HG03025 (cell line): ENCODE measurements around the gene LCLAT1.
"Not testable (repeated sequence)": the region's sequence is repeated elsewhere in the genome, so short reads cannot be mapped to it uniquely, and the experiment has no call there.

Source experiments
- ATAC-seq: cut with Tn5 transposase; IDR thresholded peaks from one replicate; pipeline ENCODE4 v1.9.1; 2021; ENCODE audit warnings: mild to moderate bottlenecking, moderate library complexity; ENCODE audit not compliant: unreplicated experiment, low FRiP score

LCLAT1 gene

DNA sequence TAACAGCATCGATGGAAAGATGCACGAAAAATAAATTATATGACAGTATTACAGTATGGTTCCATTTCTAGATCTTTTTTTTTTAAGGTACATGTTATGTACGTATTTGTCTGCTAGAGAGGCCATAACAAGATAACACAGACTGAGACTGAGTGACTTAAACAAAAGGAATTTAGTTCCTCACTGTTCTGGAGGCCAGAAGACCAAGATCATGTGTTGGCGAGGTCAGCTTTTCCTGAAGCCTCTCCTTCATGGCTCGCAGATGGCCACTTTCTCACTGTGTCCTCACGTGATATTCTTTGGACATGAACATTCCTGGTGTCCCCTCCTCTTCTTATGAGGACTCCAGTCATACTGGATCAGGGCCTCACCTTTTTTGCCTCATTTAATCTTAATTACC is 182.8 kb downstream of the LCLAT1 start:
- no peak for ATAC-seq

DNA sequence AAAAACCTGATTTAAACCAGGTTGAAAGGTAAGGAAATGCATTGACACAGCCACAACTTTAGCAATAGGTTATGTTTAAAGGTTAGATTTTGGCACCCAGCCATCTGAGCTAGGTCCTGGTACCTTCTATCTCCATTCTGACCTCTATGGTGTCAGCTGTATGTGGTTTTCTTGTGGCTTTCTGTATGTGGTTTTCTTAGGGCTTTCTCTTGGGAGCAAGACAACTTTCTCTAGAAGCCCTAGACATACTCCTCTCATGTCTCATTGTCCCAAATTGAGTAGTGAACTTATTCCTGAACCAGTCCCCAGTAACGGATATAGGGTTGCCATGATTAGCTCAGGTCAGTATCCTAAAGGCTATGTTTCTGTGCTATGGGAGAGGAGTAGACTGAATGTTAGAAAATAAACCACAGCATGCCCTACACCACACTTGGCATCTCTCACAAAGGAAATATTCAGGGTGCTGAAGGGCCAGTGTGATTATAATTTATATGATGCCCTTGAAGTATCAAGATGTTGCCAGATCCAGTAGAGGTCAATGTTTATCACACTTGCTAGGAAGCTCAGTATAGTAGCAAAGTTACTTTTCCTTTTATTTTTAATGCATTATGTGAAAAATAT is 184.1 kb downstream of the LCLAT1 start:
- no peak for ATAC-seq

DNA sequence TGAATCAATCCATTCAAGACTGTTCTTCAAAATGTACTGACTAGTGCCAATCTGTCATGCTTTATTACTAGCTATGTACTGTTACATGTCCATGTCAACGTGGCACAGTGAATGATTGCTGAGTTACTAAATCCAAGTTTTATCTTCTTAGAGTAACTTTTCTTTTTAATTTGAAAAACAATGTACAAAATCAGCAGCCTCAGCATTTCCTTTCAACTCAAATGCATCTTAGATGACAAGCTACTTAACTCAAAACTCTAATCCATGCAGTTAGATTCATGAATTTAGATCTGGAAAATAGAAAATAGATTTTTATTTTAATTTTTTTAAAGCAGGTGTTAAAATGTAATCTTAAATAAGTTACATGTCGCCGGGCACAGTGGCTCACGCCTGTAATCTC is 186.0 kb downstream of the LCLAT1 start:
- no peak for ATAC-seq

DNA sequence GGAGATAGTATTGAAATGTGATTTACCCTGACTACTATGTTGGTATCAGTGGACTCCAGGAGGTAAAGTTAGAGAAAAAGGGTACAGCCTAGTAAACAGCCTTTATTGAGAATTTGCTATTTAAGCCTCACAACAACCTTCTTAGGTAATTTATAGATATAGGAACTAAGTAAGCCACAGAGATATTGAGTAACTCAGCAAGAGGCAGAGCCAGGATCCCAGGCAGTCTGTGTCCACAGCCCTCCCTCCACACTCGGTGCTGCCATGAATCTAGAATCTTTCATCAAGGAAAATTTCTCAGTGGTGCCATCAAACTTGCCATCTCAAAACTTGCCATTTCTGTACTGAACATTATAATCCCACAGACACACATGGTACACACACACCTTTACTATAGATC is 189.3 kb downstream of the LCLAT1 start:
- ATAC-seq, result no peak

DNA sequence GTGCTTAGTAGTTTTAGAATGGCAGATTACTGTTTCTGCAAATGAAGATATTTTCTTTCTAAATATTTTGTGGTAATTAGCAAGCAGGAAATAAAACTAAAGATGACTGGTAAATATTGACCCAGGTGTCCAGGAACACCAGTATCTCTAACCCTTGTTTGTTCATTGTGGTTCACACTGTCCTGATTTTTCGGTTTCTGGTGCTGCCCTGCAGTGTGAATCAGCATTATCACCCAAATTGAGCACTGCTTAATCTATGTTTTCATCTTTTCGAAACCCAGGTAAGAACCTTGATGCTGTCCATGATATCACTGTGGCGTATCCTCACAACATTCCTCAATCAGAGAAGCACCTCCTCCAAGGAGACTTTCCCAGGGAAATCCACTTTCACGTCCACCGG is 192.8 kb downstream of the LCLAT1 start:
- ATAC-seq, result no peak

DNA sequence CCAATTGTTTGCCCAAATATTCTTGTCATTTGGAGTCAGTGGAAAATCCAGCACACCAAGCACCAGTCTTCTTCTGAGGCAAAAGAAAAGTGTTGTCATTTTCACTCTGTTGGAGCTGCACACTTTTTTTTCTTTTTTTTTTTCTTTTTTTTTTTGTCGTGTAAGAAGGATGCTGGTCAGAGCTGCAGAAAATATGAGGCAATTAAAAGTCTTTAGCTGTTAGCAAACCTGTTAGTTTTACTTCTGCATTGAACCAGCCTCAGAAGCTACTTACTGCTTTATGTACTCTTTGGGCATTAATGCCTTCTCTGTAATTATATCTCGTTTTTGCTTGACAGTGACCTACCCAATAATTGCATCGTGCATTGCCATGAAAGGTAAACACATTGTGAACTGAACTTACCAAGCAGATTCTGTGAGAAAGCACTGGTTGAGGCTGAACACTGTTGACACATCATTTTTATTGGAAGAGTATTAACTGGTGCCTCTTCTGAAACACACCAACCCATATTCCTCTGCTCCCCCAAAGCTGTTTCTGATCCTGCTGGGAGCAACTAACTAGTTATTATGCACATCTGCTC is 194.8 kb downstream of the LCLAT1 start:
- no peak for ATAC-seq

DNA sequence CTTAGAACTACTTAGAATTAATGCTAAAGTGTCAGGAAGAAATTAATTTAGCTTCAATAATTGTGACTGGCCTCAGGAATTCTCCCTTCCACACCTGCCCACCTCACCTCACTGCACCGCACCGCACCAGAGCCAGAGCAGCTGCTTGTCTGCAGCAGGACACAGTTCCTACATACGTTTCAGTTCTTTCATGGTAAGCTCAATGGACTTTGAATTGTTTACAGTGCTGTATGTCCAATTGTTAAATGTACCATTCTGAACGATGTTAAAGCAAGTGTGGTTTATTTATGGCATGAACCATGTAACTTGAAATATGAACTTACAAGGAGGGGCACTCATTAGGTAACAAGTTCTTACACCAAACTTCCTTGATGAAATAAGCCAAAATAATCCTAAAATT is 196.0 kb downstream of the LCLAT1 start:
- not testable (repeated sequence) for ATAC-seq

DNA sequence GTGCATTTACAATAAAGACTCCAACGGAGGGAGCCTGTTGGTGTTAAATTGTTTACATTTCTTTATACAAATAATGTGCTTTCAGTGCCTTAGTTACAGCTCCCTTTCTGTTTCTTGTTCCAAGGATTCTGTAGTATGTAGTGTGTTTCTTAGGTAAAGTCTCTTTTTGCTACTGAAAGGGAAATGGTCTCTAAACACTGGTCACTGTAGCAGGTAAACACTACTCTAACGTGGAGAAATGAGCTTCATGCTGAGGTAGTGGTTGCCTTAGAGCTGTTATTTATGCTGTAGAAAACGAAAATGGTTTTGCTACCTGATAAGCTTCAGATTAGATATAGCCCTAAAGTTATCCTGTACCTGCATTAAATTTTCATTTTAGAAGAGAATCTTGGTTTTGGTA is 196.6 kb downstream of the LCLAT1 start:
- no peak for ATAC-seq

DNA sequence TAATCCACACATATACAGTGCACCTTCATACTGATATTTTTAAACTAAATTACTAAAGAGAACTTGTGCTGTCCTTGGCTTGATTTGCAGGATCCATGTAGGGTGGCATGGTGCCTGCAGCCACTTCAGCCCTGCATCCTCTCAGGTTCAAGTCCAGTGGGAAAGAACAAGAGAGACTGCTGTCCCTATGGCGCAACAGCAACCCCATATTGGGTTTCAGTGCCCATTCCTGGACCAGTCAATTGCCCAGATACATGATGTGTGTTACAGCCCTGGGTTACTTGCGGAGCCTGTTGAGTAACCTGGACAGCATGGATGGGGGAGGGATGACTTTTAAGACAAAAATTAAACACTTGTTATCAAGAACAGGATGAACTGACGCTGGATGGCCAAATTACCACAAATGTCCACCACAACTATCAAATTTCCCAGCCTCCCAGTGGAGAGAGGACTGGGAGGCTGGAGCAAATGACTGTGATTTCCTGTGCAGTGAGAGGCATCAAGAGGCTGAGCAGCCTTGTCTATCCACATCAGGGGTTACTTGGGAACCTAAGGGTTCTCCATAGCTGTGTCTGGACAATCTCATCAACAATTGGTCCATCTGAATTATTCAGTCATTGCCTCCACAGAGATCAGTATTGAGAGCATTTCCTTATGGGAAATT is 198.2 kb downstream of the LCLAT1 start:
- ATAC-seq, result no peak

DNA sequence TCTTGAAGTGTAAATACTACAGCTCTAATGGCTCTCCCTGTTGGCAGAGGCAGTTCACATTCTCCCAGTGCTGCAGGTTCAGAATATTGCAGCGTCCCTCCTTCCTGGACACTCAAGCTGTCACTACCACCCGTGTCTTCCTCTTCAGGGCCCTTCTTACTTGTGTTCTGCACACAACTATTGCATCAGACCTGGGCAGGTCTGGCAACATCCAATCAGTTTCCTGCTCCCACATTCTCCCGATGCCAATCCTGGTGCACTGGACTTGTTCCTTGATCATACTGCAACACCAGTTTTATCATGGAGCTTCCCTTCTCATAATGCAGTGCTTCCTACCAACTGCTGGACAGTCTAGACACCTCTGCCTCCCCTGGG is 198.7 kb downstream of the LCLAT1 start:
- no peak for ATAC-seq

DNA sequence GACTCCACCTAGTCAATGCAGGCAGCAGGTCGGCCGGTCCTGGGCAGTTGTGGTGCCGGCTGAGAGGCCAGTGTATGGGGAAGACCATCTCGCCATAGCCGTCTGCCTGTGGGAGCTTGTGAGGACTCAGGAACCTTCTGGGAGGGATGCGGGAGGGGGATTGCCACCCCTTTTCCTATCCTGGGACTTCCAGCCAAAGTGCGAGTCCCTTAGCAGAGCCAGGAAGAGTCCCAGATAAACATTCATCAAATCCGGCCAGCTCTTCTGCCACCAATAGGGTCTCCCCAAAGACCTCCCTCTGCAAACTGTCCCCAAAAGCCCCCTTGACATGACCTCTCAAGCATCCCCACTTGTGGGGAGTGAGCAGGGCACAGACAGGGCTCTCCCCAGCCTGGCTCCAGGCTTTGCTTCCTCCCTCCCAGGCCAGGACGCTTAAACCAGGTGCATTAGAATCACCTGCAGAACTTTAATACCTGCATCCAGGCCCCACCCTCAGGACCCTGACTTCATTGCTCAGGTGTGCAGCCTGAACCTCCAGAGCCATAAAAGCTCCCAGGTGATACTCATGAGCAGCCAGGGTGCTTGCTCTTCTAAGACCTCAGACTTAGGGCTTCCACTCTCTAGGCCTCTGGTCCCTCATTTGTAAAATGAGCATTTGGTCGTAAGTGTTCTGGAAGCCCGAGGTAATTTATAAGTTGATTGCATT is 200.9 kb downstream of the LCLAT1 start:
- no peak for ATAC-seq

DNA sequence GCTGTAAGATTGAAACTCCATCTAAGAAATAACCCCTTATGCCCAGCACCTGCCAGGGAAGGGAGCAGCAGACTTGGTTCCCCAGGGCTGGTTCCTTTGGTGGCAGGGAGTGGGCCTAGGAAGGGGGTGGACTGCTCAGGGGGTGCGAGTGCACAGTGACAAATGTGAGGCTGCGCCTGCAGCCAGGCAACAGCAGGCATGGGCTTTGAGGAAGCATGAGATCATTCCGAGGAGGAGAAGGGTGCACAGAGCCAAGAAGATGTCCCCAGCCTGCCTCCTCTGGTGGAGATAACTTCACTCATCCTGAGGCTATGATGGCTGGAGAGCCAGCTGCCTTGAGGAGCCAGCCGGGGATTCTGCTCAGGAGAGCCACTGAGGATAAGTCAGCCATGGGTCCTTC is 202.2 kb downstream of the LCLAT1 start:
- ATAC-seq, result no peak

DNA sequence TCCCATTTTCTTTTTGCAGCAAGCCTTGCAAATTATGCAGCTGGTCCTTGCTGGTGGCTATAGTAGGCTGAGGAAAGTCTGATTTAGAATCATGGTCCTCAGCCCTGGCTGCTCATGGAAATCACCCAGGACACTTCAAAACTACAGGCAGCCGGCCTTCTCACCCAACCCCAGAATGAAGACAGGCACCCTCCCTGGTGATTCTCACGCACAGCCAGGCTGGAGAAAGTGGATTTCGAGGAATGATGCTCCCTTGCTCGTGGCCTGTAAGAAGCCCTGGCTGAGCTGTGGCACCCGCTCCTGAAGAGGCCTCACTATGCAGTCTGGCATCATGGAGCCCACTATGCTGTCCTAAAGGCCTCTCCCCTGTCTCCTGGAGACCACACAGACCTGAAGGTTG is 202.8 kb downstream of the LCLAT1 start:
- ATAC-seq, result no peak

DNA sequence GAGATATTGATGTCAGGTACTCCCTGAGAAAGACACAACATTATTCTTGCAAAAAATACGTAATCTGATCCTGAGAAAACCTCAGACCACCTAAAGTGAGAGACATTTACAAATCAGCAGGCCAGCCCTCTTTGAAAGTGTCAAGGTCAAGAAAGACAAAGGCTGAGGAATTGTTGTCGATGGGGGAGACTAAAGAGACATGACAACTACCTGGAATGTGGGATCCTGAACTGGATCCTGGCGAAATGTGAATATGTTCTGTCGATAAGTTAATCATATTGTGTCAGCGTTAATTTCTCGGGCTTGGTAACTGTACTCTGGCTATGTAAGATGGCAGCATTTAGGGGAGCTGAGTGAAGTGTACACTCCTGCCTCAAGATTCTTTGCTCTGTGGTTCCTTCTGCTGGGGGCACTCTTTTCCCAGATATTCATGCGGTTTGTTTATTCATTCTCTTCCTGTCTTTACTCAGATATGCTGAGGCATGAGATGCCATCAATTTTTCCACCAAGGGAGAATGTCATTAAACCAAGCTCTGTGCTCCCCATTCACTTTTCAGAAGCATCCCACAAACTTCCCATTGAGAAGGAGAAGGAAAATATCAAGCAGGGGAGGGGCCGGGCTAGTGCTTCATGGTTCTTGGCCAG is 205.3 kb downstream of the LCLAT1 start:
- no peak for ATAC-seq

DNA sequence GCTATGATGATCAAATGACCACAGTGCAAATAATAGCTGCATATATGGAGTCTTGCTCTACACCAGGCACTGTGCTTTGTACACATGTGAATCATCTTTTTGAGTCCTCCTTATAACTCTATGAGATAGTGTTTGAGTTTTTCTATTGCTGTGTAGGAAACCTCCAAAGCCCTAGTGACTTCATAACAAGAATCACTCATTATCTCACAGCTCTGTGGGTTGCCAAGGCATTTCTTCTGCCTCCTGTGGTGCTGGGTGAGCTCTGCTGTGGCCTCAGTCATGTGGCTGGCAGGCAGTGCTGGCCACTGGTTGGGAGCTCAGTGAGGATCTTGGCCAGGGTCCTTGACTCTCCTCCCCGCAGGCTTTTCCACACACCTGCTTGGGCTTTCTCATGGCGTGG is 206.8 kb downstream of the LCLAT1 start:
- ATAC-seq, result no peak

DNA sequence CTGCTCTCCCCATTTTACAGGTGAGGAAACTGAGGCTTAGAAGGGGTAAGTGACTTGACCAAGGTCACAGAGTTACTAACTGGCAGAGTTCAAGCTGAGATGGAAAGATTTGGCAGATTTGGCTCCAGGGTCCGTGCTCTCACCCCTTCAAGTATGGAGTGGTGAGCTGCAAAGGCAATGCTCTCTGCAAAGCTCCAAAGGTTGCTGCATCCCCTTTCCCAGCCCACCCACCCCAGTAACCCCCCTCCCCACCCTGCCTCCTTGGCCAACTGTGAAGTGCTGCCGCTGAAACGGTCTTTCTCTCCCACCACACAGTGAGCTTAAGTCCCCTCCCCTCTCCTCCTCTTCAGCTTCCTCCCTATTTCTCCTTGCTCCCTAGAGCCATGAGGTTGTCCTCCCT is 207.4 kb downstream of the LCLAT1 start:
- ATAC-seq, result no peak

DNA sequence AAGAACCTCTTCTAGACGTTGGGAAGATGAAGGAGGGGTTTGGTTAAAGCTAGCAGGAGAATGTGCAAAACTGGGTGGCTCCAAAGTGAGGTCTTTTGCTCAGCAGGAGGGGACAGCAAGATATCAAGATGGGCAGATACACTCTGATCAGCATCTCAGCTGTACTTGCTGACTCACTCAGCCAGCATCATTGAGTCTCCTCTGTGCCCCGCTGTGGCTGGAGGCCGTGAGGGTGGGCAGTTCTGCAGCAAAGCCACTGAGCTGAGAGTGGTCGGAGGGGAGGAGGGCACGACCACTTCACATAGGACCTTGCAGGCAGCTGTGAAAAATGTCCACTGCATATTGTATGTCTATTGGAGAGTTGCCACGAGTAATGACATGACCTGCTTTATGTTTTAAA is 208.2 kb downstream of the LCLAT1 start:
- no peak for ATAC-seq

DNA sequence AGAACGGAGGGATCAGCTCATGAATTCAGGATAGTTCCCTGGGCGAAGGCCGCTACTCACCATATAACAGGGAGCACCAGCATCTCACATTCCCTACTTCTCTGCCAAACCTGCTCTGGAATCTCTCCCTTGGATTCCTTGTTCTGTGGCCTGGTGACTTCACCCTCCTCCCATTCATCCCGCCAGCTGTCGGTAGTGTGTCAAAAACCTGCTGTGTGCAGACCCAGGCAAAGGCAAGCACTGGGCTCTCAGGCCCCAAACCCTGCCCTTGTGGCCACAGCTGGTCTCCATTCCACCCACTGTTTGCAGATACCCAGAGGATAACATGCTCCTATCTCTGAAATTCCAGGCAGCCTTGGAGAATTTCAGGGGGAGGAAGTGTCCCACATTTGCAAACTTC is 208.6 kb downstream of the LCLAT1 start:
- no peak for ATAC-seq

DNA sequence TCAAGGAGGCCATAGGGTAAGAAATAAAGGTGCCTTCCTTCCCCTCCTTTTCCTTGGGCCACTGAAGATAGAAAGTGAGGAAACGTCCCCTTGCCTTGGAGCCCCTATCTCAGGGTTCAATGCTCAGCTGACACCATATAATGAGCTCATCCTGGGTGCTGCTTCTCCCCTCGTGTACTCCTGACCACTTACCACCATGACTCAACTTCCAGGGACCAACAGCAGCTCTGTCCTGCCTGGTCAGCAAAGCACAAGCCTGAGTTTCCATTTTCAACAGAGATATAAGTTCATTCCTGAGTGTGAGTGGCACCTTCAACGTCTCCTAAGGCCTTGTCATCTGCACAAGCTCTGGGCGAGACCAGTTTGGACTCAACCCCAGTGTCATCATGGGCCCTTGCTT is 209.0 kb downstream of the LCLAT1 start:
- ATAC-seq, result no peak

DNA sequence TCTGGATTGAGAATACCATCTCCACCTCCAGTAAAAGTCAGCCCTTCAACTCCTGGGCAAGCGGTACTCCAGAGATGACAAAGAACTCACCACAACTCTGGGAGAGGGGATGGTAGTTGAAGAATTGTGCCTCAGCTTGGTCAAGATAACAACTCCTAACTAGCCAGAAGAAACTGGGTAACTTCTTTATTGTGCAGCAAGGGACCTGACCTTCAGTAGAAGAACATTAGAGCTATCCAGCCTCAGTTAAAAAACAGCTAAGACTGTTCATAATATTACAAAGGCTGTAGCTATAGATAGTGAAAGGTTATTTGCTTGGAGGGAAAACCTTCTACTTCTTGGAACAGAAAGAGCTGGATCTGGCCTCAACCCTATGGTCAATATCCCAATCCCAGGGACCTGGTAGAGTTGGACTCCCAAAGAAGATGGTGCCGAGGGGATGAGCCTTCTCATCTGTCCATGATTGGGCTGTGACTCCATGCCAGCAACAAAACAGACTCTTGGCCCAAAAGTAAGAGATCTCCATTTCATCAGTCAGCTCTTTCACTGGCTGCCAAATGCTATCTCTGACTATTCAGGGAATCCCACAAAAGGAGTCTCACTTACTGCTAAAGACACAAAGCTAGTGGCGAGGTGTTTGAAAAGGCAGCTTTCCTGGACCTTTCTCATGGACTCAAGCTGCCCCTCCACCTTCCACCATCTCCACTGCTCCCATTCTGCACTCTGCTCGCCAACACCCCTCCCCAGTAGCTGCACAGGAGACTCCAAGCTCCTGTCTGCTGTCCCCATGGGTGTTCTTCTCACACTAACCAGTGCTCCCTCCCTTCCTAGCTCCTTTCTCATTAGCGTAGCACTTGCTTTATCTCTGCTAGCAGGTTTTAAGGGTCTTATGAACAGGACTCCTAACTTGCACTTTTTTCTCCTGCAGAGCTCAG is 214.4 kb downstream of the LCLAT1 start:
- ATAC-seq, result no peak
